GM12878 (cell line): ENCODE results near the gene ID3. TPM values are rescaled to one million over a fixed set of nuclear protein-coding genes. Genes with fewer than 3 reads are reported as not detected.

ENCODE experiments used
- ATAC-seq: fragments of 200-7000 bp; cut with Tn5 transposase; 3 replicates; pipeline ENCODE4 v1.9.1; 2020; ENCODE audit warnings: mild to moderate bottlenecking, moderate library complexity
- BruUV-seq: library from RNA; stranded (reverse); fragments of 400-500 nt; replicated peaks from 2 replicates; lab custom pipeline; 2021; lab: Mats Ljungman, UMichigan
- CTCF ChIA-PET: fragments of 300-600 bp; sonication (Branson Sonifier 250); formaldehyde crosslinking; extraction: SDS; loops from one replicate; lab custom pipeline; 2021; ENCODE audit warnings: inconsistent platforms; lab: Yijun Ruan, JAX
- POLR2A ChIA-PET: fragments of 350-600 bp; formaldehyde crosslinking; extraction: SDS; loops from one replicate; lab custom pipeline; 2021; ENCODE audit warnings: inconsistent platforms; lab: Charles Lee
- RAD21 ChIA-PET: fragments of 300-600 bp; sonication (Branson Sonifier 250); formaldehyde crosslinking; loops from one replicate; lab custom pipeline; 2023; ENCODE audit warnings: antibody characterized with exemption; ENCODE audit not compliant: unreplicated experiment; lab: Charles Lee
- SMC1A ChIA-PET: fragments of 300-600 bp; sonication (Branson Sonifier 250); formaldehyde crosslinking; loops from one replicate; lab custom pipeline; 2023; ENCODE audit not compliant: unreplicated experiment, uncharacterized antibody; lab: Charles Lee
- DNase-seq: peaks from one replicate; pipeline ENCODE4 v3.0.0-alpha.2; 2011; ENCODE audit warnings: low read depth, low spot score
- FAIRE-seq: peaks from 3 replicates; lab custom pipeline; 2011; peaks lifted over from hg19 to GRCh38; lab: Jason Lieb, UNC
- H2AFZ ChIP-seq: 2 replicates; pipeline ENCODE4 v1.6.0; 2011; ENCODE audit warnings: low read depth, low read length, control low read depth; ENCODE audit not compliant: control insufficient read depth
- H3K27ac ChIP-seq: 2 replicates; pipeline ENCODE4 v1.5.1; 2011; ENCODE audit warnings: control low read depth; ENCODE audit not compliant: control insufficient read depth, insufficient read depth
- H3K27me3 ChIP-seq, 2 experiments: replicated peaks in 1 of 2; 2 replicates each; pipeline versions ENCODE4 v1.6.0 to v1.6.1; 2011; ENCODE audit warnings: low read length in 1 of 2; ENCODE audit not compliant: control insufficient read depth in 2 of 2, insufficient read depth in 2 of 2
- H3K36me3 ChIP-seq, 2 experiments: 2 replicates each; pipeline ENCODE4 v1.5.1; 2011; ENCODE audit warnings: low read length in 1 of 2; ENCODE audit not compliant: control insufficient read depth in 2 of 2, insufficient read depth in 2 of 2
- H3K4me1 ChIP-seq: 2 replicates; pipeline ENCODE4 v1.6.1; 2011; ENCODE audit warnings: mild to moderate bottlenecking, low read length, moderate library complexity, mixed read lengths; ENCODE audit not compliant: control insufficient read depth, insufficient read depth
- H3K4me2 ChIP-seq: 2 replicates; pipeline ENCODE4 v1.6.0; 2011; ENCODE audit warnings: control low read depth; ENCODE audit not compliant: control insufficient read depth, insufficient read depth
- H3K4me3 ChIP-seq: fragments of 200-600 bp; sonication (generic); 2 replicates; pipeline ENCODE4 v1.5.1; 2016
- H3K79me2 ChIP-seq: 2 replicates; pipeline ENCODE4 v1.6.0; 2011; ENCODE audit warnings: low read length; ENCODE audit not compliant: control insufficient read depth, insufficient read depth
- H3K9ac ChIP-seq: 2 replicates; pipeline ENCODE4 v1.8.0; 2011; ENCODE audit warnings: low read length, control low read depth, mixed read lengths; ENCODE audit not compliant: control insufficient read depth, insufficient read depth
- H3K9me3 ChIP-seq: replicated peaks from 3 replicates; pipeline ENCODE4 v1.5.1; 2011; ENCODE audit warnings: mild to moderate bottlenecking, low read length; ENCODE audit not compliant: control insufficient read depth, insufficient read depth
- H4K20me1 ChIP-seq: 2 replicates; pipeline ENCODE4 v1.6.0; 2011; ENCODE audit not compliant: control insufficient read depth, insufficient read depth
- ATF7 ChIP-seq: fragments of 450-650 bp; IDR thresholded peaks from 2 replicates; pipeline ENCODE4 v1.6.1; 2016; ENCODE audit warnings: low read depth, mild to moderate bottlenecking
- BHLHE40 ChIP-seq, 2 experiments: fragments of 450-650 bp in 1 of 2; IDR thresholded peaks; 2 replicates each; pipeline ENCODE4 v1.6.1; 2011 to 2017; ENCODE audit warnings: low read depth in 2 of 2, borderline replicate concordance in 1 of 2, improper control_type of control experiment in 1 of 2, low read length in 1 of 2, mild to moderate bottlenecking in 1 of 2
- CBFB ChIP-seq: IDR thresholded peaks from 2 replicates; pipeline ENCODE4 v1.6.1; 2016; ENCODE audit warnings: antibody characterized with exemption, low read depth
- ESRRA ChIP-seq: IDR thresholded peaks from 2 replicates; pipeline ENCODE4 v1.6.1; 2012; ENCODE audit warnings: mild to moderate bottlenecking, low read length, improper control_type of control experiment
- ETV6 ChIP-seq, 2 experiments: fragments of 450-650 bp in 1 of 2; IDR thresholded peaks in 1 of 2; conservative IDR thresholded peaks in 1 of 2; 2 replicates each; pipeline ENCODE4 v1.6.1; 2014; ENCODE audit warnings: antibody characterized with exemption in 1 of 2, borderline replicate concordance in 1 of 2, low read depth in 1 of 2, mild to moderate bottlenecking in 1 of 2, moderate library complexity in 1 of 2
- FOXM1 ChIP-seq: IDR thresholded peaks from 2 replicates; pipeline ENCODE4 v1.6.1; 2012; ENCODE audit warnings: low read depth, mild to moderate bottlenecking, inconsistent platforms, low read length, moderate library complexity
- GATAD2B ChIP-seq: fragments of 450-650 bp; conservative IDR thresholded peaks from 2 replicates; pipeline ENCODE4 v1.6.1; 2017; ENCODE audit warnings: low read depth, mild to moderate bottlenecking, moderate library complexity
- IRF4 ChIP-seq: IDR thresholded peaks from 2 replicates; pipeline ENCODE4 v1.6.1; 2011; ENCODE audit warnings: low read depth, low read length
- JUNB ChIP-seq: IDR thresholded peaks from 2 replicates; pipeline ENCODE4 v1.6.1; 2016; ENCODE audit warnings: antibody characterized with exemption, mild to moderate bottlenecking
- JUND ChIP-seq: IDR thresholded peaks from 2 replicates; pipeline ENCODE4 v1.6.1; 2012; ENCODE audit warnings: low read depth, mild to moderate bottlenecking, low read length, improper control_type of control experiment, moderate library complexity
- KLF5 ChIP-seq: fragments of 450-650 bp; IDR thresholded peaks from 2 replicates; pipeline ENCODE4 v1.6.1; 2014; ENCODE audit warnings: mild to moderate bottlenecking; ENCODE audit not compliant: partially characterized antibody
- MEF2A ChIP-seq: IDR thresholded peaks from 2 replicates; pipeline ENCODE4 v1.6.1; 2011; ENCODE audit warnings: low read depth, mild to moderate bottlenecking, low read length, moderate library complexity; ENCODE audit not compliant: insufficient read depth
- MEF2B ChIP-seq: fragments of 450-650 bp; IDR thresholded peaks from 2 replicates; pipeline ENCODE4 v1.6.1; 2018; ENCODE audit warnings: mild to moderate bottlenecking, moderate library complexity; ENCODE audit not compliant: partially characterized antibody, poor library complexity, severe bottlenecking
- MYB ChIP-seq: fragments of 150-350 bp; IDR thresholded peaks from 2 replicates; pipeline ENCODE4 v1.6.1; 2014; ENCODE audit warnings: mild to moderate bottlenecking, low read depth, low read length, borderline replicate concordance
- MYC ChIP-seq: IDR thresholded peaks from 2 replicates; pipeline ENCODE4 v1.6.1; 2011; ENCODE audit warnings: mild to moderate bottlenecking, low read length, moderate library complexity, inconsistent platforms; ENCODE audit not compliant: insufficient read depth, insufficient replicate concordance, insufficient read length, severe bottlenecking
- NBN ChIP-seq: fragments of 450-650 bp; IDR thresholded peaks from 2 replicates; pipeline ENCODE4 v1.6.1; 2016
- NFYA ChIP-seq: IDR thresholded peaks from 2 replicates; pipeline ENCODE4 v1.6.1; 2011; ENCODE audit warnings: low read depth, mild to moderate bottlenecking, low read length, improper control_type of control experiment, borderline replicate concordance
- NFYB ChIP-seq: IDR thresholded peaks from 2 replicates; pipeline ENCODE4 v1.6.1; 2011; ENCODE audit warnings: low read depth, mild to moderate bottlenecking, low read length, improper control_type of control experiment, moderate library complexity; ENCODE audit not compliant: insufficient read depth
- SMARCA5 ChIP-seq: fragments of 450-650 bp; IDR thresholded peaks from 2 replicates; pipeline ENCODE4 v1.6.1; 2017; ENCODE audit warnings: mild to moderate bottlenecking
- SMC3 ChIP-seq: IDR thresholded peaks from 2 replicates; pipeline ENCODE4 v1.6.1; 2011; ENCODE audit warnings: low read length, improper control_type of control experiment, borderline replicate concordance
- TAF1 ChIP-seq: IDR thresholded peaks from 2 replicates; pipeline ENCODE4 v1.6.1; 2011; ENCODE audit warnings: mild to moderate bottlenecking, low read depth, low read length, borderline replicate concordance
- WRNIP1 ChIP-seq: IDR thresholded peaks from 2 replicates; pipeline ENCODE4 v1.6.1; 2011; ENCODE audit warnings: low read depth, low read length, improper control_type of control experiment, borderline replicate concordance
- WGBS: methylation state at CpG from one replicate; pipeline ENCODE4 v1.1.6; 2016; ENCODE audit warnings: low lambda C conversion rate; ENCODE audit not compliant: insufficient replicate concordance, insufficient coverage; ENCODE audit errors: missing lambda C conversion rate; 5-methylcytosine and 5-hydroxymethylcytosine counted together
- in situ Hi-C: fragments of 300-500 bp; cut with MboI; formaldehyde crosslinking; loops from 9 replicates; pipeline ENCODE4 v1.14.3; 2018; ENCODE audit warnings: mixed read lengths
- intact Hi-C: fragments of 100-400 bp; cut with micrococcal nuclease; formaldehyde crosslinking; loops from one replicate; pipeline ENCODE4 v1.14.2; 2022; ENCODE audit not compliant: unreplicated experiment
- polyA plus RNA-seq, 11 experiments: library from polyadenylated mRNA; depleted of rRNA in 4 of 11; unstranded in 6 of 11; stranded (reverse) in 5 of 11; fragments of >200 nt; fragmentation: Nextera tagmentation in 4 of 11; fragmentation: Illumina TruSeq in 1 of 11; extraction: Ambion mirVana in 4 of 11; extraction: Trizol in 1 of 11; gene quantifications; 1 replicate in 1 of 11; 2 replicates in 10 of 11; pipeline versions ENCODE4 v1.2.1 to v1.2.3, GENCODE V29; 2011 to 2016; ENCODE audit warnings: inconsistent platforms in 2 of 11, missing spikeins in 2 of 11, low read depth in 1 of 11
- total RNA-seq, 4 experiments: library from RNA; depleted of rRNA in 3 of 4; stranded (reverse); fragments of >200 nt in 3 of 4; fragmentation: Illumina TruSeq in 1 of 4; extraction: Trizol in 1 of 4; gene quantifications; 2 replicates each; pipeline versions ENCODE4 v1.2.1 to v1.2.3, GENCODE V29; 2013 to 2021
- TF ChIP-seq, protein P1 (sequence below): fragments of 450-650 bp; IDR thresholded peaks from 2 replicates; pipeline ENCODE4 v1.6.1; 2018; ENCODE audit warnings: borderline replicate concordance, mild to moderate bottlenecking; ENCODE audit not compliant: partially characterized antibody

ID3 gene
- total and polyA plus RNA-seq, 10 of the 15 experiments (the other 5 are each of a cell fraction or from before 2014, with no cell fraction given), result 42.7 to 475 (median 207) TPM

DNA sequence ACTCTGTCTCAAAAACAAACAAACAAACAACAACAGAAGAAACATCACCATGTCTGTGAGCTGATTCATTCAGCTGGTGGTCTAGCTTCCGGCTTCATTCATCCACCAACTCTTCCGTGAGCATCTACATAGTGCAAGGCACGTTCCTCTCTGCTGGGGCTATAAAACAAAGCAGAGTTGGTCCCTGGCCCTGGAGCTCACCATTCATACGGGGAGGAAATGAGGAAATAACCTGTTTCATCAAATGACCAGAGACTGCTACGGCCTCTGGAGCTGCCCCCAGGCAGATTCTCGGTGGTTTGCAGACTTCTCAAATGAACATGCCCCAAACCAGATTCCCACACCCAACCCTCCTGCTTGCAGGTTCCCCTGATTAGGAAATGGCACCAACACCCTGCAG is 41.0 kb upstream of the ID3 start:
- Histone ChIP-seq H3K79me2 (no peaks in the 10 kb centered on the region), H3K4me2 (peak overlapping the region; percentile 86), H3K4me3 (no peak overlapping the region; the same call in 1 of the 2 replicates), H3K27me3 (no peaks in the 10 kb centered on the region), H4K20me1 (no peaks in the 10 kb centered on the region), H3K4me1 (peaks cover 62% of the 10 kb centered on the region), H3K36me3 (no peaks in the 10 kb centered on the region), H2AFZ (peak overlapping the region; percentile 68), H3K9me3 (no peaks in the 10 kb centered on the region), H3K9ac (peak overlapping the region; percentile 13), H3K27ac (peak overlapping the region; percentile 77)
- RAD21 ChIA-PET, result interaction anchor here (0.6 to 14.9 kb wide), 12 partner anchors 10 to 66 kb away, joined by 3 to 252 read pairs (median 5); partner anchors contain the start of gene ID3
- BruUV-seq, result no TSS peak
- 4% methylated on average over 6 of the region's 6 CpGs for WGBS
- ATAC-seq (peak; percentile 91), DNase-seq (peak; percentile 74), FAIRE-seq (peak; percentile 66)
- POLR2A ChIA-PET, result interaction anchor here (0.9 to 17.0 kb wide), 8 partner anchors 9 to 51 kb away, joined by 4 to 206 read pairs (median 38); partner anchors contain the start of gene ID3
- in situ Hi-C loops (no loop called here), intact Hi-C loops (loop anchor here (2.0 kb wide), 1 partner anchor 41 kb away; the partner anchor contains the start of gene ID3)
- SMC1A ChIA-PET, result interaction anchor here (0.8 to 19.7 kb wide), 13 partner anchors 9 to 56 kb away, joined by 3 to 419 read pairs (median 15); partner anchors contain the start of gene ID3
- CTCF ChIA-PET, result interaction anchor here (0.6 to 11.4 kb wide), 9 partner anchors 10 to 103 kb away, joined by 3 to 108 read pairs (median 7); partner anchors contain the start of gene ID3
- TF ChIP-seq BHLHE40 (IDR thresholded peaks at IDR 0.05; ENCODE audit: borderline replicate concordance in 1 of 2, low read depth in 2 of 2, low read length in 1 of 2), result peak; percentile 48 to 73; a peak in 3 of 4 replicates
- TF ChIP-seq WRNIP1, result no peak
- peak; percentile 78 for TF ChIP-seq IRF4
- TF ChIP-seq SMC3, result peak; percentile 30; the same call in 1 of the 2 replicates
- TF ChIP-seq SMARCA5, result peak; percentile 55; the same call in 1 of the 2 replicates
- TF ChIP-seq FOXM1, result no peak
- no peak for TF ChIP-seq JUND
- TF ChIP-seq MEF2B, result no peak
- no peak for TF ChIP-seq MYB
- TF ChIP-seq ETV6 (conservative IDR thresholded peaks at IDR 0.05 in 1 of 2, IDR thresholded peaks at IDR 0.05 in 1 of 2; ENCODE audit: borderline replicate concordance in 1 of 2, low read depth in 1 of 2), result peak in 1 of 2 experiments; percentile 80; a peak in 2 of 4 replicates
- TF ChIP-seq, protein P1, sequence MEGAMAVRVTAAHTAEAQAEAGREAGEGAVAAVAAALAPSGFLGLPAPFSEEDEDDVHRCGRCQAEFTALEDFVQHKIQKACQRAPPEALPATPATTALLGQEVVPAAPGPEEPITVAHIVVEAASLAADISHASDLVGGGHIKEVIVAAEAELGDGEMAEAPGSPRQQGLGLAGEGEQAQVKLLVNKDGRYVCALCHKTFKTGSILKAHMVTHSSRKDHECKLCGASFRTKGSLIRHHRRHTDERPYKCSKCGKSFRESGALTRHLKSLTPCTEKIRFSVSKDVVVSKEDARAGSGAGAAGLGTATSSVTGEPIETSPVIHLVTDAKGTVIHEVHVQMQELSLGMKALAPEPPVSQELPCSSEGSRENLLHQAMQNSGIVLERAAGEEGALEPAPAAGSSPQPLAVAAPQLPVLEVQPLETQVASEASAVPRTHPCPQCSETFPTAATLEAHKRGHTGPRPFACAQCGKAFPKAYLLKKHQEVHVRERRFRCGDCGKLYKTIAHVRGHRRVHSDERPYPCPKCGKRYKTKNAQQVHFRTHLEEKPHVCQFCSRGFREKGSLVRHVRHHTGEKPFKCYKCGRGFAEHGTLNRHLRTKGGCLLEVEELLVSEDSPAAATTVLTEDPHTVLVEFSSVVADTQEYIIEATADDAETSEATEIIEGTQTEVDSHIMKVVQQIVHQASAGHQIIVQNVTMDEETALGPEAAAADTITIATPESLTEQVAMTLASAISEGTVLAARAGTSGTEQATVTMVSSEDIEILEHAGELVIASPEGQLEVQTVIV, result no peak
- TF ChIP-seq NBN, result peak; percentile 35; the same call in 1 of the 2 replicates
- 0 out of 2 replicates have a peak, but pooled peaks have one; percentile 26 for TF ChIP-seq CBFB
- TF ChIP-seq NFYB, result peak; percentile 61
- peak; percentile 38; the same call in 1 of the 2 replicates for TF ChIP-seq MEF2A
- peak; percentile 43; the same call in 1 of the 2 replicates for TF ChIP-seq JUNB
- TF ChIP-seq ESRRA, result no peak
- no peak for TF ChIP-seq MYC
- 0 out of 2 replicates have a peak, but pooled peaks have one; percentile 30 for TF ChIP-seq GATAD2B
- no peak for TF ChIP-seq KLF5
- TF ChIP-seq TAF1, result no peak
- no peak for TF ChIP-seq ATF7
- no peak for TF ChIP-seq NFYA
